ENCODE measurements around the gene SLC16A7. TPM values are rescaled to one million over a fixed set of nuclear protein-coding genes. Genes with fewer than 3 reads are reported as not detected.

SLC16A7 gene
- total RNA-seq, 1 donor = 53.2 TPM

- no peak for DNase-seq (ENCODE audit: insufficient read length, low spot score, missing footprints)
- no peaks in the 10 kb centered on the region for H4K20me1 ChIP-seq (ENCODE audit: insufficient read depth, low read length)
Measured at GRCh38 chr12:59629890-59630289, 34.1 kb downstream of the SLC16A7 start.

GRCh38 chr12:59632408-59632807, 36.6 kb downstream of the SLC16A7 start:
- no peak for DNase-seq (ENCODE audit: insufficient read length, low spot score, missing footprints)
- TF ChIP-seq CTCF (IDR thresholded peaks at IDR 0.05; ENCODE audit: extremely low read depth, low read depth, low read length) = no peak

More at GRCh38 chr12:59629890-59630289, 34.1 kb downstream of the SLC16A7 start:
- Histone ChIP-seq H3K36me3 (ENCODE audit: insufficient read depth, low read length) (no peaks in the 10 kb centered on the region), H3K9me3 (ENCODE audit: low read depth, low read length) (no peaks in the 10 kb centered on the region), H3K4me3 (ENCODE audit: insufficient read depth, low read length) (no peak overlapping the region), H3K79me2 (ENCODE audit: insufficient read depth, low read length) (no peaks in the 10 kb centered on the region), H2AFZ (ENCODE audit: low read length) (peak overlapping the region; percentile 14), H3K27ac (ENCODE audit: low read depth, low read length) (no peak overlapping the region), H3K4me2 (ENCODE audit: insufficient read depth, low read length) (peak overlapping the region; percentile 17), H3K27me3 (ENCODE audit: insufficient read depth, low read length) (no peaks in the 10 kb centered on the region), H3K4me1 (ENCODE audit: insufficient read depth, low read length) (no peaks in the 10 kb centered on the region)
- TF ChIP-seq CTCF (IDR thresholded peaks at IDR 0.05; ENCODE audit: extremely low read depth, low read depth, low read length) = no peak

GRCh38 chr12:59634254-59634653, 38.4 kb downstream of the SLC16A7 start:
- Histone ChIP-seq H3K79me2 (ENCODE audit: insufficient read depth, low read length) (no peaks in the 10 kb centered on the region), H3K4me3 (ENCODE audit: insufficient read depth, low read length) (no peak overlapping the region), H3K4me2 (ENCODE audit: insufficient read depth, low read length) (no peak overlapping the region), H4K20me1 (ENCODE audit: insufficient read depth, low read length) (no peaks in the 10 kb centered on the region), H3K36me3 (ENCODE audit: insufficient read depth, low read length) (no peaks in the 10 kb centered on the region), H3K9me3 (ENCODE audit: low read depth, low read length) (no peaks in the 10 kb centered on the region), H3K4me1 (ENCODE audit: insufficient read depth, low read length) (no peaks in the 10 kb centered on the region), H3K27me3 (ENCODE audit: insufficient read depth, low read length) (no peaks in the 10 kb centered on the region), H3K27ac (ENCODE audit: low read depth, low read length) (no peak overlapping the region), H2AFZ (ENCODE audit: low read length) (no peak overlapping the region)
- TF ChIP-seq CTCF (IDR thresholded peaks at IDR 0.05; ENCODE audit: extremely low read depth, low read depth, low read length) = no peak
- no peak for DNase-seq (ENCODE audit: insufficient read length, low spot score, missing footprints)

More at GRCh38 chr12:59632408-59632807, 36.6 kb downstream of the SLC16A7 start:
- Histone ChIP-seq H3K27ac (ENCODE audit: low read depth, low read length) (no peak overlapping the region), H3K36me3 (ENCODE audit: insufficient read depth, low read length) (no peaks in the 10 kb centered on the region), H3K4me1 (ENCODE audit: insufficient read depth, low read length) (no peaks in the 10 kb centered on the region), H4K20me1 (ENCODE audit: insufficient read depth, low read length) (no peaks in the 10 kb centered on the region), H2AFZ (ENCODE audit: low read length) (no peak overlapping the region), H3K79me2 (ENCODE audit: insufficient read depth, low read length) (no peaks in the 10 kb centered on the region), H3K27me3 (ENCODE audit: insufficient read depth, low read length) (no peaks in the 10 kb centered on the region), H3K9me3 (ENCODE audit: low read depth, low read length) (no peaks in the 10 kb centered on the region), H3K4me2 (ENCODE audit: insufficient read depth, low read length) (no peak overlapping the region), H3K4me3 (ENCODE audit: insufficient read depth, low read length) (no peak overlapping the region)

- Histone ChIP-seq H3K79me2 (ENCODE audit: insufficient read depth, low read length) (no peaks in the 10 kb centered on the region), H3K4me2 (ENCODE audit: insufficient read depth, low read length) (no peak overlapping the region), H3K4me1 (ENCODE audit: insufficient read depth, low read length) (no peaks in the 10 kb centered on the region), H3K4me3 (ENCODE audit: insufficient read depth, low read length) (no peak overlapping the region), H2AFZ (ENCODE audit: low read length) (no peak overlapping the region), H3K9me3 (ENCODE audit: low read depth, low read length) (no peaks in the 10 kb centered on the region), H3K27me3 (ENCODE audit: insufficient read depth, low read length) (no peaks in the 10 kb centered on the region), H3K27ac (ENCODE audit: low read depth, low read length) (no peak overlapping the region), H4K20me1 (ENCODE audit: insufficient read depth, low read length) (no peaks in the 10 kb centered on the region), H3K36me3 (ENCODE audit: insufficient read depth, low read length) (no peaks in the 10 kb centered on the region)
- no peak for DNase-seq (ENCODE audit: insufficient read length, low spot score, missing footprints)
- TF ChIP-seq CTCF (IDR thresholded peaks at IDR 0.05; ENCODE audit: extremely low read depth, low read depth, low read length) = no peak
Measured at GRCh38 chr12:59636945-59637691, 41.3 kb downstream of the SLC16A7 start.
